AG09309 (cell line): ENCODE data around the gene MGAT3.

Source experiments
- DNase-seq: peaks from one replicate; pipeline ENCODE4 v3.0.0-alpha.2; 2010; ENCODE audit warnings: low read depth
- H3K4me3 ChIP-seq: 2 replicates; pipeline ENCODE4 v1.5.1; 2011; ENCODE audit warnings: mild to moderate bottlenecking, low read depth, low read length, moderate library complexity; ENCODE audit not compliant: control insufficient read depth
- CTCF ChIP-seq: IDR thresholded peaks from 2 replicates; pipeline ENCODE4 v1.5.1; 2011; ENCODE audit warnings: mild to moderate bottlenecking, low read depth, low read length, inconsistent platforms; ENCODE audit not compliant: insufficient read depth, control insufficient read depth; ENCODE audit errors: missing control alignments

MGAT3 gene

DNA sequence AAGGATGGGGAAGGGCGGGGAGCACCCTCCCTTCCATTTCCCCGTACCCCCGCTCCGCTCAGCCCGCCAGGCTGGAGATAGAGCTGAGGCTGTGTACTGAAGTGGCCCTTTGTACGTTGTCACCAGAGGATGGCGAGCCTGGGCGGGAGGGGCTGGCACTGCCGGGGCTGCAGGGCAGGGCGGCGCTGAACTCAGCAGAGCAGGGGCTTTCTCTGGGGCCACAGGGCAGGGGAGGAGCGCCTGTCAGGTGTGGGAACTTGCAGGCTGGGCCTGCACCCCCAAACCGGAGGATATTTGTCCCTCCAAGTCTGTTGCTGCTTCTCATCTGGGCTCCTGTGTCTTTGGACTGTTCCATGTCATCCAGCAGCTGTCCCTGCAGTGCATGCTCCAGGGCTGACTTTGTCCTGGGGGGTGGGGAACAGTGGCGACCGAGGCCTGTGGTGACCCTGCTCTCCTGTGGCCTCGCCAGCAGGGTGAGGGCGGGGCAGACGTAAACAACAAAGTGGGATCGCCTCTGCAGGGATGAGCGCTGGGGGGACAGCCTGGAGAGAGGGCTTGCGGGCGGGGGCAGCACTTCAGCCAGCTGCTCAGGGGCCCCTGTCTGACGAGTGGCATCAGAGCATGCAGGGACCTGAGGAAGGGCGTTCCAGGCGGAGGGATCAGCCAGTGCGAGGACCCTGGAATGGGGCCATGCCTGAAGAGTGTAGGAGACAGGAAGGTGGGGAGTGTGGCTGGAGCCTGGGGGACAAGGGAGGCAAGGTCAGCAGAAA lies 13.1 kb downstream of the MGAT3 start:
- TF ChIP-seq CTCF, result no peak
- H3K4me3 ChIP-seq, result no peak overlapping the region
- no peak for DNase-seq

DNA sequence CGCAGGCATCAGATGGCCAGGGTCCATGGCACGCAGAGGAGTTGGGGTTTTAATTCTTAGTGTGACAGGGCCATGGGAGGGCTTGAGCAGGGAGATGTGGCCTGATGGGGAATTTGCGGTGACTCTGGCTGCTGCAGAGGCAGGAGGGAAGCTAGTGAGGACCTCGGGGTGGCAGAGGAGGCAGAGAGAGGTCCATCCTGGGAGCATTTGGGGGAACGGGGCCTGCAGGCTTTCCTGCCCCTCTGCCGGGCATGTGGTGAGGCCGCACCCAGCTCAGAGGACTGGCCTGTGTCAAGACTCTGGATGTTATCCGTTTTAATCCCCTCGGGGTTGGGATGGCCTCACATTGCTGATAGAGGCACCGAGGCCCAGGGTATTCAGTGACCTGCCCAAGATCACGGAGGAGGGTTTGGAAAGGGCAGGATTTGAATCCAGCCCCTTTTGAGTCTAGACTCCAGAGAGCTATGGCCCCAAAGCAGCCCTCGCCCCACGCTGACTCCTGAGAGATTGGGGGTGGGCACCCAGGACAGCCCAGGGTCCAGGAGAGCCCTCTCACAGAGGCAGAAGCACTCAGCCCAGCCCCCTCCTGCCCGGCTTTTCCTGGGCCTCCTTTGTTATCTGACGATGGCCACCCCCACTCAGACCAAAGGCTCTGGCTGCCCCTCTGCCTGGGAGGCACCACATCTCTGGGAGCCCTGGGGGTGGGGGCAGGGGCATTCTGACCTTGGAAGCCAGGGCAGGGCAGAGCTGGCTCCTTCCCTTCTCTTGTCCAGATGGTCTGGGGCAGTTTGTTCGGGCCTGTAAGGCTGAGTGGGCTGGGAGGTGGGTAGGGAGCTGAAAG lies 13.9 kb downstream of the MGAT3 start:
- no peak for DNase-seq
- TF ChIP-seq CTCF, result no peak
- no peak overlapping the region for H3K4me3 ChIP-seq

GRCh38 chr22:39471381-39472141 lies 14.7 kb downstream of the MGAT3 start:
- TF ChIP-seq CTCF, result no peak
- H3K4me3 ChIP-seq, result no peak overlapping the region
- no peak for DNase-seq

GRCh38 chr22:39472570-39473556 lies 16.1 kb downstream of the MGAT3 start:
- no peak for DNase-seq
- H3K4me3 ChIP-seq, result no peak overlapping the region
- TF ChIP-seq CTCF, result no peak

GRCh38 chr22:39473851-39474250 lies 17.0 kb downstream of the MGAT3 start:
- TF ChIP-seq CTCF, result no peak
- no peak for DNase-seq
- no peak overlapping the region for H3K4me3 ChIP-seq
